ENCODE results near the gene PDZD8.
"Not testable (repeated sequence)": the region's sequence is repeated elsewhere in the genome, so short reads cannot be mapped to it uniquely, and the experiment has no call there.

PDZD8 gene

GRCh38 chr10:117303451-117303850 lies 71.8 kb downstream of the PDZD8 start:
- H3K4me3 ChIP-seq (ENCODE audit: low read depth, low read length); DNase-seq (ENCODE audit: low read depth): not testable (repeated sequence)

- H3K4me3 ChIP-seq (ENCODE audit: low read depth, low read length): no peak overlapping the region
- DNase-seq (ENCODE audit: low read depth): no peak
Measured at GRCh38 chr10:117300671-117301070, 74.6 kb downstream of the PDZD8 start.

GRCh38 chr10:117299435-117299834 lies 75.8 kb downstream of the PDZD8 start:
- H3K4me3 ChIP-seq (ENCODE audit: low read depth, low read length): no peak overlapping the region
- no peak for DNase-seq (ENCODE audit: low read depth)

GRCh38 chr10:117298219-117298618 lies 77.0 kb downstream of the PDZD8 start:
- no peak overlapping the region for H3K4me3 ChIP-seq (ENCODE audit: low read depth, low read length)
- no peak for DNase-seq (ENCODE audit: low read depth)

GRCh38 chr10:117294735-117295134 lies 80.5 kb downstream of the PDZD8 start:
- H3K4me3 ChIP-seq (ENCODE audit: low read depth, low read length): no peak overlapping the region
- DNase-seq (ENCODE audit: low read depth): no peak

GRCh38 chr10:117294039-117294645 lies 81.1 kb downstream of the PDZD8 start:
- DNase-seq (ENCODE audit: low read depth): no peak

GRCh38 chr10:117290872-117291271 lies 84.4 kb downstream of the PDZD8 start:
- DNase-seq (ENCODE audit: low read depth); H3K4me3 ChIP-seq (ENCODE audit: low read depth, low read length): not testable (repeated sequence)

More at GRCh38 chr10:117294039-117294645, 81.1 kb downstream of the PDZD8 start:
- H3K4me3 ChIP-seq (ENCODE audit: low read depth, low read length): no peak overlapping the region

- no peak overlapping the region for H3K4me3 ChIP-seq (ENCODE audit: low read depth, low read length)
- DNase-seq (ENCODE audit: low read depth): no peak
Measured at GRCh38 chr10:117284716-117285494, 90.3 kb downstream of the PDZD8 start.

- DNase-seq (ENCODE audit: low read depth): no peak
- H3K4me3 ChIP-seq (ENCODE audit: low read depth, low read length): no peak overlapping the region
Measured at GRCh38 chr10:117277675-117278074, 97.6 kb downstream of the PDZD8 start.

GRCh38 chr10:117275121-117275520 lies 100.1 kb downstream of the PDZD8 start:
- H3K4me3 ChIP-seq (ENCODE audit: low read depth, low read length): no peak overlapping the region
- DNase-seq (ENCODE audit: low read depth): no peak

- H3K4me3 ChIP-seq (ENCODE audit: low read depth, low read length): no peak overlapping the region
- DNase-seq (ENCODE audit: low read depth): no peak
Measured at GRCh38 chr10:117274509-117274908, 100.7 kb downstream of the PDZD8 start.

GRCh38 chr10:117273980-117274379 lies 101.3 kb downstream of the PDZD8 start:
- DNase-seq (ENCODE audit: low read depth): no peak

GRCh38 chr10:117272195-117273076 lies 102.8 kb downstream of the PDZD8 start:
- no peak overlapping the region for H3K4me3 ChIP-seq (ENCODE audit: low read depth, low read length)
- no peak for DNase-seq (ENCODE audit: low read depth)

More at GRCh38 chr10:117273980-117274379, 101.3 kb downstream of the PDZD8 start:
- H3K4me3 ChIP-seq (ENCODE audit: low read depth, low read length): no peak overlapping the region

- no peak overlapping the region for H3K4me3 ChIP-seq (ENCODE audit: low read depth, low read length)
- DNase-seq (ENCODE audit: low read depth): no peak
Measured at GRCh38 chr10:117271427-117271826, 103.8 kb downstream of the PDZD8 start.

- DNase-seq (ENCODE audit: low read depth): no peak
- no peak overlapping the region for H3K4me3 ChIP-seq (ENCODE audit: low read depth, low read length)
Measured at GRCh38 chr10:117268907-117269306, 106.3 kb downstream of the PDZD8 start.

- DNase-seq (ENCODE audit: low read depth): no peak
- no peak overlapping the region for H3K4me3 ChIP-seq (ENCODE audit: low read depth, low read length)
Measured at GRCh38 chr10:117268258-117268657, 107.0 kb downstream of the PDZD8 start.

- no peak overlapping the region for H3K4me3 ChIP-seq (ENCODE audit: low read depth, low read length)
- DNase-seq (ENCODE audit: low read depth): no peak
Measured at GRCh38 chr10:117266812-117267211, 108.4 kb downstream of the PDZD8 start.

- H3K4me3 ChIP-seq (ENCODE audit: low read depth, low read length): no peak overlapping the region
Measured at GRCh38 chr10:117266400-117266799, 108.8 kb downstream of the PDZD8 start.

GRCh38 chr10:117264782-117265181 lies 110.5 kb downstream of the PDZD8 start:
- no peak for DNase-seq (ENCODE audit: low read depth)
- no peak overlapping the region for H3K4me3 ChIP-seq (ENCODE audit: low read depth, low read length)

More at GRCh38 chr10:117266400-117266799, 108.8 kb downstream of the PDZD8 start:
- DNase-seq (ENCODE audit: low read depth): no peak

- H3K4me3 ChIP-seq (ENCODE audit: low read depth, low read length): no peak overlapping the region
- no peak for DNase-seq (ENCODE audit: low read depth)
Measured at GRCh38 chr10:117262903-117263293, 112.3 kb downstream of the PDZD8 start.
